BE2C (cell line): ENCODE data around the gene ADH1C.
"Not testable (repeated sequence)": the region's sequence is repeated elsewhere in the genome, so short reads cannot be mapped to it uniquely, and the experiment has no call there.

ENCODE experiments used
- DNase-seq: peaks from one replicate; pipeline ENCODE4 v3.0.0-alpha.2; 2020
- H3K27me3 ChIP-seq: fragments of 250-450 bp; sonication (Bioruptor Pico); 2 replicates; pipeline ENCODE4 v1.5.1; 2020; ENCODE audit warnings: mild to moderate bottlenecking
- H3K36me3 ChIP-seq: fragments of 250-450 bp; sonication (Bioruptor Pico); 2 replicates; pipeline ENCODE4 v1.5.1; 2020; ENCODE audit warnings: mild to moderate bottlenecking
- H3K4me1 ChIP-seq: fragments of 250-450 bp; sonication (Bioruptor Pico); 2 replicates; pipeline ENCODE4 v1.5.1; 2020
- H3K4me3 ChIP-seq: 2 replicates; pipeline ENCODE4 v1.5.1; 2011; ENCODE audit warnings: low read depth, low read length
- H3K9me3 ChIP-seq: fragments of 250-450 bp; sonication (Bioruptor Pico); 2 replicates; pipeline ENCODE4 v1.5.1; 2020
- TF ChIP-seq, protein P1 (sequence below): IDR thresholded peaks from 2 replicates; pipeline ENCODE4 v1.5.1; 2012; ENCODE audit warnings: mild to moderate bottlenecking, low read depth, low read length

The ADH1C gene

DNA sequence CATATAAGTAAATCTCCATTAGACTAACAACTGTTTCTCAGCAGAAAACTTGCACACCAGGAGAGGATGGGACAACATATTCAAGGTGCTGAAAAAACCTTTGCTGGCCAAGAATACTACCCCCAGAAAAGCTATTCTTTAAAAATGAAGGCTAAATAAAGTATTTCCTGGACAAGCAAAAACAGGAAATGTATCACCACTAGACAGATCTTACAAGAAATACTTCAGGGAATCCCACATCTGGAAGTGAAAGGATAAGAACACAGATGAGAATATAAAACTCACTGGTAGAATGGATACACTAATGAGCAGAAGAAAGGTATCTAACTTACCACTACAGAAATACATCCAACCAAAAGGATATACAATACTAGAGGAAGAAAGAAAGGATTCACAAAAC lies 27.0 kb upstream of the ADH1C start:
- no peaks in the 10 kb centered on the region for H3K36me3 ChIP-seq
- H3K9me3 ChIP-seq: no peaks in the 10 kb centered on the region
- no peaks in the 10 kb centered on the region for H3K4me1 ChIP-seq
- no peak overlapping the region for H3K4me3 ChIP-seq
- no peaks in the 10 kb centered on the region for H3K27me3 ChIP-seq
- TF ChIP-seq, protein P1, sequence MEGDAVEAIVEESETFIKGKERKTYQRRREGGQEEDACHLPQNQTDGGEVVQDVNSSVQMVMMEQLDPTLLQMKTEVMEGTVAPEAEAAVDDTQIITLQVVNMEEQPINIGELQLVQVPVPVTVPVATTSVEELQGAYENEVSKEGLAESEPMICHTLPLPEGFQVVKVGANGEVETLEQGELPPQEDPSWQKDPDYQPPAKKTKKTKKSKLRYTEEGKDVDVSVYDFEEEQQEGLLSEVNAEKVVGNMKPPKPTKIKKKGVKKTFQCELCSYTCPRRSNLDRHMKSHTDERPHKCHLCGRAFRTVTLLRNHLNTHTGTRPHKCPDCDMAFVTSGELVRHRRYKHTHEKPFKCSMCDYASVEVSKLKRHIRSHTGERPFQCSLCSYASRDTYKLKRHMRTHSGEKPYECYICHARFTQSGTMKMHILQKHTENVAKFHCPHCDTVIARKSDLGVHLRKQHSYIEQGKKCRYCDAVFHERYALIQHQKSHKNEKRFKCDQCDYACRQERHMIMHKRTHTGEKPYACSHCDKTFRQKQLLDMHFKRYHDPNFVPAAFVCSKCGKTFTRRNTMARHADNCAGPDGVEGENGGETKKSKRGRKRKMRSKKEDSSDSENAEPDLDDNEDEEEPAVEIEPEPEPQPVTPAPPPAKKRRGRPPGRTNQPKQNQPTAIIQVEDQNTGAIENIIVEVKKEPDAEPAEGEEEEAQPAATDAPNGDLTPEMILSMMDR: no peak
- no peak for DNase-seq

DNA sequence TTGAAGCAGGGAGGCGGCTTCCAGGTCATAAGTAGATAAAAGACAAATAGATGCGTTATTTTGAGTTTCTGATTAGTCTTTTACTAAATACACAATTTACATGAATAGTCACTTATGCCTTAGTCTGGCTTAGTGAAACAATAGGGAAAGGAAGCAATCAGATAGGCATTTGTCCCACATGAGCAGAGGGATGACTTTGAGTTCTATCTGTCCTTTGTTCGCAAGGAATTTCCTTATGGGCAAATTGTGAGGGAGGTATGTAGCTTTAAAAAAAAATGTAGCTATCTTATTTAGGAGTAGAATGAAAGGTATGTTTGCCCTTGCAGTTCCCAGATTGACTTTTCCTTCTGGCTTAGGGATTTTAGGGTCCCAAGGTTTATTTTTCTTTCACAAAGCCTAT lies 26.3 kb upstream of the ADH1C start:
- DNase-seq: no peak
- TF ChIP-seq, protein P1: no peak
- H3K27me3 ChIP-seq: no peaks in the 10 kb centered on the region
- H3K4me1 ChIP-seq: no peaks in the 10 kb centered on the region
- no peak overlapping the region for H3K4me3 ChIP-seq
- H3K36me3 ChIP-seq: no peaks in the 10 kb centered on the region
- no peaks in the 10 kb centered on the region for H3K9me3 ChIP-seq

DNA sequence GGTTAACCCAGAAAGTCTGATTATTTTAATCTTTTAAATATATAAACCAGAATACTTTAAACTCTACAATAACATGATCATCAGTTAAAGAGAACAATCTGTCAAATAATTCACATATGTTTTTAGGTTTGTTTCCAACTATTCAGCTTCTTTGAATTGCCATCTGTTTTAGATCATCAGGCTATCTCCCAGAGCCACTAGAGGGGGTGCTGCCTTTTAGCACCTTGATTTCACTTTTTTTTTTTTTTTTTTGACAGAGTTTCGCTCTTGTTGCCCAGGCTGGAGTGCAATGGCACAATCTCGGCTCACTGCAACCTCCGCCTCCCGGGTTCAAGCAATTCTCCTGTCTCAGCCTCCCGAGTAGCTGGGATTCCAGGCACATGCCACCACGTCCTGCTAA lies 24.8 kb upstream of the ADH1C start:
- H3K36me3 ChIP-seq, H3K4me3 ChIP-seq, H3K4me1 ChIP-seq, H3K27me3 ChIP-seq, H3K9me3 ChIP-seq: not testable (repeated sequence)
- TF ChIP-seq, protein P1: peak; percentile 33
- DNase-seq: peak; percentile 11

DNA sequence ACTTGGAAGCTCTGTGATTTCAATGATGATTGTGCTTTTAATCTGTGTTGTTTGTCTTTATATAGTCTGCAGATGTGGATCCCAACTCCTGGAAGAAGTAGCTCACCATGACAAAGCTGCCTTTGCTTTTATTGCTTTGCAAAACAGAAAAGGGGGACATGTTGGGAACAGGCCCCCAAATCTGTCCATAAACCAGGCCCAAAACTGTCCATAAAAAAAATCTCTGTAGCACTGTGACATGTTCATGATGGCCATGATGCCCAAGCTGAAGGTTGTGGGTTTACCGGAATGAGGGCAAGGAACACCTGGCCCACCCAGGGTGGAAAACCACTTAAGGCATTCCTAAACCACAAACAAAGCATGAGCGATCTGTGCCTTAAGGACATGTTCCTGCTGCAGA lies 19.9 kb upstream of the ADH1C start:
- not testable (repeated sequence) for H3K36me3 ChIP-seq, DNase-seq, H3K27me3 ChIP-seq, H3K4me3 ChIP-seq, H3K9me3 ChIP-seq, H3K4me1 ChIP-seq

DNA sequence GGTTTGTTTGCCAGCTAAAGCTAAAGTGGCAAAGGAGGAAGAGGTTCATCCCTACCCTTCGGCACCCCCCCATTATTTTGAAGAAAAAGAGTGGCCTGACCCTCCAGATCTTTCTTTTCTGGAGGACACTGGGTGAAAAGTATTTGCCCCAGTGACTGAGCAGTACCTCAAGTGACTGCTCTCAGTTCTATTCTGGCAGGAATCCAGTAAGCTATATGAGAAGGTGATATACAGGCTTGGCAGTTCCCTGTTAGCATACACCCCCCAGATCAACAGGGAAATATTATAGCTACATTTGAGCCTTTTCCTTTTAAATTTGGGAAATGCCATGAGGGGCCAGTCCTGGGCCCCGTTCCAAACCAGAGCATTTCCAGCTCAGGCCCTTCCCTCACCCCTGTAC lies 15.3 kb upstream of the ADH1C start:
- not testable (repeated sequence) for H3K36me3 ChIP-seq, DNase-seq, H3K27me3 ChIP-seq, H3K4me3 ChIP-seq, H3K4me1 ChIP-seq, H3K9me3 ChIP-seq

DNA sequence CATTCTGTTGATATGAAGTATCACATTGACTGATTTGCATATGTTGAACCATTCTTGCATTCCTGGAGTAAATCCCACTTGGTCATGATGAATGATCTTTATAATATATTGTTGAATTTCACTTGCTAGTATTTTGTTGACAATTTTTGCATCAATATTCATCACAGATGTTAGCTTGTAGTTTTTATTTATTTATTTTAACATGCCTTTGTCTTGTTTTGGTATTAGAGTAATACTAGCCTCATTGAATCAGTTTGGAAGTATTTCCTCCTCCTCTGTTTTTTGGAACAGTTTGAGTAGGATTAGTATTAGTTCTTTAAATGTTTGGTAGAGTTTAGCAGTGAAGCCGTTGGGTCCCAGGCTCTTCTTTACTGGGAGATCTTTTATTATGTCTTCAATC lies 13.9 kb upstream of the ADH1C start:
- TF ChIP-seq, protein P1: no peak
- Histone ChIP-seq H3K27me3 (no peaks in the 10 kb centered on the region), H3K4me3 (no peak overlapping the region), H3K9me3 (no peaks in the 10 kb centered on the region), H3K36me3 (no peaks in the 10 kb centered on the region), H3K4me1 (no peaks in the 10 kb centered on the region)
- DNase-seq: no peak

DNA sequence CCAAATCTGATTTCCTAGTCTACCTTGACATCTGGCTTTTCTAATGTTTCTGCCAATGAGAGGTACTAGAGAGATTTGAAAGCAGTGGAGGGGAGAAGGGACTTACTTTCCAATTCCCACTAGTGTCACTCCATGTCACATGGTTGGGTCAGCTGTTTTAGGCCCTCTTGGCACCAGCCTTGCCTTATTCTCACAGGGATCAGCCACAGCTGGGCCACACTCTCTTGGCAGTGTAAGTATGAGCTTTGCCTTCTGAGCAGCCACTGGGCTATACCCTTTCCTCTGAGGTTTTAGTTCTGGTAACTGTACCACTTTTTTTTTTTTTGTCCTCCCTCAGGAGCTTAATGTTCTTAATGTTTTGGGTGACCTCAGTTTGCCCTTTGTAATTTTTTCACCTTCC lies 10.2 kb upstream of the ADH1C start:
- Histone ChIP-seq H3K36me3 (no peaks in the 10 kb centered on the region), H3K27me3 (no peaks in the 10 kb centered on the region), H3K9me3 (peaks cover 5% of the 10 kb centered on the region; the same call in 1 of the 2 replicates), H3K4me3 (no peak overlapping the region), H3K4me1 (no peaks in the 10 kb centered on the region)
- TF ChIP-seq, protein P1: no peak
- DNase-seq: no peak
